Measurements from ENCODE around the gene SLC6A11. TPM values are rescaled to one million over a fixed set of nuclear protein-coding genes. Genes with fewer than 3 reads are reported as not detected.
A peak's percentile ranks its signal among the peaks of the same experiment; 100 is the strongest.

The SLC6A11 gene
- total RNA-seq, 4 donors from 2014 or later = 0.30 to 0.44 (median 0.42) TPM; not detected in 1

DNA sequence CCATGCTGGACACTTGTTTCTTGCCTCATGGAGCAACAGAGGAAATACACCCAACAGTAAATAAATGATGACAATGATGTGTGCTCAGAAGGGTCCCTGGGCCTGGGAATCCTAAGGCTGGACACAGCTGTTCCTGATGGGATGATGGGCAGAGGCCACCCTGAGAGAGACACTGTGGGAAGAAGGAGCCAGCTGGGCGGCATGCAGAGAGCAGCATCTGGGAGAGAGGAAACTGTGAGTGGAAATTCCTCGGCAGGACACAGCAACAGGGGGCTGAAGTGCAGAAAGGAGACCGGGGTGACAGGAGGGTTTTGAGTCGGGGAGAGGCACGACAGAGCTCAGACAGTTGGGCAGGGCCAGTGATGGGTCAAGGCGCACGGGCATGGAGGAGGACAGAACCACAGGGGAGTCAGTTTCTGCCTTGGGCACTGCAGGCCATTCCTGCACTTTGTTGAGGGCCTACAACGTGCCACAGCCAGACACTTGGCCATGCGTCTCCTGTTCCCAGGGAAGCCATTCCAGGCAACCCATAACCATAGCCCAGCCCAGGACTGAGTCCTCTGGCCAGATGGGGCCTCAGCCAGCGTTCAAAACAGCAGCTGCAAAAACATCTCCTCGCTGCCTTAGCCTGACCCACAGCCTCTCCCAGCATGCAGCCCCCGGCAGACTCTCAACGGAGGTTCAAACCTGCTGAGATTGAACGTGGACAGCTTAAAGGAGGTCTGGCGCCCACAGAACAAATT lies 139.9 kb downstream of the SLC6A11 start:
- DNase-seq (ENCODE audit: low spot score in 2 of 2) = peak; percentile 33 to 38
- peak overlapping the region in 2 of 4 donors; percentile 43 to 50 for H3K27ac ChIP-seq
- H3K4me1 ChIP-seq = peaks cover 0 to 38% (median 0%) of the 10 kb centered on the region in 4 donors
- H3K36me3 ChIP-seq = no peaks in the 10 kb centered on the region
- no peaks in the 10 kb centered on the region for H3K27me3 ChIP-seq
- WGBS, 2 donors = 43 to 63% methylated on average over 13 to 15 of the region's 15 CpGs
- H3K4me3 ChIP-seq = no peak overlapping the region
- no peaks in the 10 kb centered on the region for H3K9me3 ChIP-seq
- no peak for TF ChIP-seq EP300 (IDR thresholded peaks at IDR 0.05)
- TF ChIP-seq, protein P1, sequence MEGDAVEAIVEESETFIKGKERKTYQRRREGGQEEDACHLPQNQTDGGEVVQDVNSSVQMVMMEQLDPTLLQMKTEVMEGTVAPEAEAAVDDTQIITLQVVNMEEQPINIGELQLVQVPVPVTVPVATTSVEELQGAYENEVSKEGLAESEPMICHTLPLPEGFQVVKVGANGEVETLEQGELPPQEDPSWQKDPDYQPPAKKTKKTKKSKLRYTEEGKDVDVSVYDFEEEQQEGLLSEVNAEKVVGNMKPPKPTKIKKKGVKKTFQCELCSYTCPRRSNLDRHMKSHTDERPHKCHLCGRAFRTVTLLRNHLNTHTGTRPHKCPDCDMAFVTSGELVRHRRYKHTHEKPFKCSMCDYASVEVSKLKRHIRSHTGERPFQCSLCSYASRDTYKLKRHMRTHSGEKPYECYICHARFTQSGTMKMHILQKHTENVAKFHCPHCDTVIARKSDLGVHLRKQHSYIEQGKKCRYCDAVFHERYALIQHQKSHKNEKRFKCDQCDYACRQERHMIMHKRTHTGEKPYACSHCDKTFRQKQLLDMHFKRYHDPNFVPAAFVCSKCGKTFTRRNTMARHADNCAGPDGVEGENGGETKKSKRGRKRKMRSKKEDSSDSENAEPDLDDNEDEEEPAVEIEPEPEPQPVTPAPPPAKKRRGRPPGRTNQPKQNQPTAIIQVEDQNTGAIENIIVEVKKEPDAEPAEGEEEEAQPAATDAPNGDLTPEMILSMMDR (IDR thresholded peaks at IDR 0.05) = no peak
- no peak for TF ChIP-seq POLR2A (IDR thresholded peaks at IDR 0.05)

DNA sequence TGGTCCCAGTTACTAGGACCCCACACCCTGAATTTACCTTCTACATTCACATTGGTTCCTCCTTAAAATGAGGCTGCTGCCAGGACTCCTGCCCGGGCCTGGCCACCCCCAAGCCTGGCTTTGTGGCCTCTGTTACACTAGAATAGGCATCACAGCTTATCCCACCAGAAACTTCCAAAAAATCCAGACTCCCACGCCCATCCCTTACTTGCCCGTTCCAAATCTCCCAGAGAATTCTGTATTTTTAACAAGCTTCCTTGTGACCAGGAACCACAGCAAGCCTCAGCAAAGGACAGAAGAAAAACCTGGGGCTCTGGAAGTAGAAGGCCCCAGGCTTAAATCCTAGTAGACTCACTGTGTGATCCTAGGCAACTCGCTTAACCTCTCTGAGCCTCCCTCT lies 140.5 kb downstream of the SLC6A11 start:
- H3K27ac ChIP-seq = peak overlapping the region in 2 of 4 donors; percentile 43 to 50
- H3K27me3 ChIP-seq = no peaks in the 10 kb centered on the region
- peaks cover 0 to 33% (median 0%) of the 10 kb centered on the region in 4 donors for H3K4me1 ChIP-seq
- TF ChIP-seq, protein P1 (IDR thresholded peaks at IDR 0.05) = no peak
- TF ChIP-seq EP300 (IDR thresholded peaks at IDR 0.05) = no peak
- TF ChIP-seq POLR2A (IDR thresholded peaks at IDR 0.05) = no peak
- no peaks in the 10 kb centered on the region for H3K9me3 ChIP-seq
- WGBS, 2 donors = 54 to 64% methylated on average over 4 of the region's 4 CpGs
- no peak for DNase-seq (ENCODE audit: low spot score in 2 of 2)
- H3K4me3 ChIP-seq = no peak overlapping the region
- H3K36me3 ChIP-seq = no peaks in the 10 kb centered on the region

DNA sequence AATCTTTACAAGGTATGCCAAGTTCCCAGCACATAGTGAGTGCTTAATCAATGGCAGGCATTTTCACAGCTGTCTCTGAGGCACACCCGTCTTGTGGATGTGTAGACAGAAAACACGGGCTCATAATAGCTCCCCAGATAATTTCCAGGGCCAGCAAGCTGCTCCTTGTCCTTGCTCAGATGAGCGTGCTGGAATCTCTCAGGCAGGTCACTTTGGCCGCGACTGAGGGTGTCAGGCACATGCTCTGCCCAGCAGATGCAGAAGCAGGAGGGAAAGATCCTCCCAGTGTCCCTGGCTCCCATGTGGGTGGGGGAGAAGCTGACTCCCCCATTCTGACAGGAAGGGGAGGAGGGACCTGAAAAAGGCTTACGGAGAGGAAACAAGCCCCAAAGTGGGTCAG lies 141.0 kb downstream of the SLC6A11 start:
- TF ChIP-seq POLR2A (IDR thresholded peaks at IDR 0.05) = no peak
- peak overlapping the region in 2 of 4 donors; percentile 43 to 50 for H3K27ac ChIP-seq

DNA sequence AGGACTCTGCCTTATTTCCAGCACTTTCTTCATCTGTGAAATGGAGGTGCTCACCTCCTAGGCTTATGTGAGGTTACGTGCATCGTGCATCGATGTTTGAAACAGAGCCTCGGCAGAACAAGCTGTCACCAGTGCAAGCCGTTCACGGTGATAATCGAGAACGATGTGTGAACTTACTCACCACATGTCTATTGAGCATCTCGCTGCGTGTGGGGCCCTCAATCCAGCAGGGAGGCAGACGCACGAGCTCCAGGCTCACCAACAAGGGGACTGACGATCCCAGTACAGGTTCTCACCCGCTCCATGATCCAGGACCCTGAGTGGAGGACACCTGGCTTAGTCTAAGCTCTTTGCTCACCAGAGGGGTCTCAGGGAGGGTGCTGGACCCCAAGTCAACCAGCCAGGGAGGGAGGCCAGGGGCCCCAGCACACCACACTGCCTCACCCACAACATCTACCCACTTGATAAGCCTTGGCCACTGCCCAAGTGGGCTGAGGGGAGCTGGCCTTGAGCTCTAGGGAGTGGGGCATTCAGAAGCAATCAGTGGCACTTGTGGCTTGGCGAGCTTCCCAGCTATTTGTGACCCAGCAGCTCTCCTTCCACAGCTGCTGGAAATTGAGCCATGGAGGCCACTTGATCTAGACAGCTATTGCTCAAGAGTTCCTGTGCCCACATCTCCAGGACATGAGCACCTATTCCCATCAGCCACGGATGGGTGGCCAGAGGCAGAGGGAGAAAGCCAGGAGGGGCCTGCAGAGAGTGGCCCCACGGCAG lies 142.1 kb downstream of the SLC6A11 start:
- WGBS, 2 donors = 70 to 71% methylated on average over 15 to 16 of the region's 17 CpGs
- Histone ChIP-seq H3K36me3 (no peaks in the 10 kb centered on the region), H3K27ac (peak overlapping the region in 1 of 4 donors; percentile 17), H3K9me3 (no peaks in the 10 kb centered on the region), H3K4me3 (no peak overlapping the region), H3K27me3 (no peaks in the 10 kb centered on the region), H3K4me1 (peaks cover 0 to 33% (median 0%) of the 10 kb centered on the region in 4 donors)
- TF ChIP-seq, protein P1 (IDR thresholded peaks at IDR 0.05) = no peak
- TF ChIP-seq EP300 (IDR thresholded peaks at IDR 0.05) (no peak), POLR2A (IDR thresholded peaks at IDR 0.05) (no peak)
- DNase-seq (ENCODE audit: low spot score in 2 of 2) = no peak

More for the DNA sequence above, 141.0 kb downstream of the SLC6A11 start:
- Histone ChIP-seq H3K36me3 (no peaks in the 10 kb centered on the region), H3K4me1 (peaks cover 0 to 33% (median 0%) of the 10 kb centered on the region in 4 donors), H3K4me3 (no peak overlapping the region), H3K27me3 (no peaks in the 10 kb centered on the region), H3K9me3 (no peaks in the 10 kb centered on the region)
- DNase-seq (ENCODE audit: low spot score in 2 of 2) = peak; percentile 13 to 43
- 45 to 46% methylated on average over 6 of the region's 6 CpGs for WGBS, 2 donors

DNA sequence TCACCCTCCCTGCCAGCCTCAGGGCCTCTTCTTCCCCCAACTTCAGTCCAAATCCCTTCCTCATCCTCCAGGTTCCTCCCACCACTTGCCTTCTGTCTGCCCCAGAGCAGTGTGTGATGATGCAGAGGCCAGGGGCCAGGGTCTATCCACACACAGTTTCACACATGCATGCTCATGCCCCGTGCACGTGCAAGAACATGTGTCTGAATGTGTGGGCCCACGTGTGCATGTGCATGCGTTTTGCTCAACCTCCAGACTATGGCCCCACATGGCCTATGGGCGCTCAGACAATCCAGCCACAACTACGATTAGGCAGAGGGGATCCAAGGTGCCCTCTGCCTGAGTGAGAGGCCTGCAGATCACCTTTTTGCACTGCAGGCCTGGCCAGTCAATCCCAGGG lies 144.2 kb downstream of the SLC6A11 start:
- Histone ChIP-seq H3K27me3 (no peaks in the 10 kb centered on the region), H3K4me3 (no peak overlapping the region), H3K9me3 (no peaks in the 10 kb centered on the region), H3K4me1 (peaks cover 0 to 33% (median 0%) of the 10 kb centered on the region in 4 donors), H3K36me3 (no peaks in the 10 kb centered on the region), H3K27ac (no peak overlapping the region)
- TF ChIP-seq POLR2A (IDR thresholded peaks at IDR 0.05) (no peak), EP300 (IDR thresholded peaks at IDR 0.05) (no peak)
- TF ChIP-seq, protein P1 (IDR thresholded peaks at IDR 0.05) = no peak
- 78 to 82% methylated on average over 6 of the region's 6 CpGs for WGBS, 2 donors
- no peak for DNase-seq (ENCODE audit: low spot score in 2 of 2)

Data from tibial nerve (tissue), 4 donors.